HepG2 (cell line): ENCODE measurements around the gene CHRM5. TPM values are rescaled to one million over a fixed set of nuclear protein-coding genes. Genes with fewer than 3 reads are reported as not detected.

Experiments
- ATF7 ChIP-seq, 2 experiments: fragments of 450-650 bp in 1 of 2; sonication (generic) in 1 of 2; formaldehyde crosslinking in 1 of 2; IDR thresholded peaks; 2 replicates each; pipeline versions ENCODE4 v1.4.0 to v1.6.1; 2016 to 2020; ENCODE audit warnings: antibody characterized with exemption in 1 of 2, mild to moderate bottlenecking in 1 of 2, missing genetic modification reagents in 1 of 2
- BCL3 ChIP-seq: sonication (generic); formaldehyde crosslinking; IDR thresholded peaks from 2 replicates; pipeline ENCODE4 v1.5.1; 2020; ENCODE audit warnings: mild to moderate bottlenecking, missing genetic modification reagents, moderate library complexity
- BHLHE40 ChIP-seq: IDR thresholded peaks from 2 replicates; pipeline ENCODE4 v1.6.1; 2011; ENCODE audit warnings: low read length, improper control_type of control experiment
- DPF2 ChIP-seq: sonication (generic); formaldehyde crosslinking; IDR thresholded peaks from 2 replicates; pipeline ENCODE4 v1.4.0; 2020; ENCODE audit warnings: mild to moderate bottlenecking, low read depth, missing genetic modification reagents, borderline replicate concordance
- IRF2 ChIP-seq: IDR thresholded peaks from 2 replicates; pipeline ENCODE4 v1.6.1; 2018; ENCODE audit warnings: missing genetic modification reagents, missing compliant biosample characterization
- KDM2A ChIP-seq: sonication (generic); formaldehyde crosslinking; IDR thresholded peaks from 2 replicates; pipeline ENCODE4 v1.4.0; 2020; ENCODE audit warnings: low read depth, missing genetic modification reagents, borderline replicate concordance
- MXD4 ChIP-seq: IDR thresholded peaks from 2 replicates; pipeline ENCODE4 v1.6.1; 2016; ENCODE audit warnings: mild to moderate bottlenecking, missing biosample characterization, missing genetic modification reagents
- MXI1 ChIP-seq: IDR thresholded peaks from 3 replicates; pipeline ENCODE4 v1.6.1; 2012; ENCODE audit warnings: low read depth, low read length, inconsistent platforms, borderline replicate concordance
- NBN ChIP-seq: fragments of 450-650 bp; conservative IDR thresholded peaks from 2 replicates; pipeline ENCODE4 v1.6.1; 2017
- RAD51 ChIP-seq: fragments of 450-650 bp; IDR thresholded peaks from 2 replicates; pipeline ENCODE4 v1.6.1; 2016; ENCODE audit warnings: borderline replicate concordance
- SAP130 ChIP-seq: IDR thresholded peaks from 2 replicates; pipeline ENCODE4 v1.6.1; 2016; ENCODE audit warnings: low read depth
- SIN3A ChIP-seq: IDR thresholded peaks from 2 replicates; pipeline ENCODE4 v1.6.1; 2011; ENCODE audit warnings: low read depth, mild to moderate bottlenecking, control low read depth, low read length, borderline replicate concordance
- SMAD9 ChIP-seq: sonication (generic); formaldehyde crosslinking; IDR thresholded peaks from 2 replicates; pipeline ENCODE4 v1.5.1; 2020; ENCODE audit warnings: mild to moderate bottlenecking, missing genetic modification reagents
- TAF15 ChIP-seq: fragments of 200-400 bp; formaldehyde crosslinking; IDR thresholded peaks from one replicate; pipeline ENCODE4 v1.6.1; 2018; ENCODE audit warnings: mild to moderate bottlenecking, low read depth, low read length; ENCODE audit not compliant: poor library complexity, severe bottlenecking
- WIZ ChIP-seq: sonication (generic); formaldehyde crosslinking; IDR thresholded peaks from 2 replicates; pipeline ENCODE4 v1.5.1; 2020; ENCODE audit warnings: mild to moderate bottlenecking, missing genetic modification reagents
- ZFP36L2 ChIP-seq: sonication (generic); formaldehyde crosslinking; IDR thresholded peaks from 2 replicates; pipeline ENCODE4 v1.4.0; 2020; ENCODE audit warnings: missing genetic modification reagents
- ZFP90 ChIP-seq: sonication (generic); formaldehyde crosslinking; IDR thresholded peaks from 2 replicates; pipeline ENCODE4 v1.8.0; 2022; ENCODE audit warnings: missing genetic modification reagents, mild to moderate bottlenecking, inconsistent platforms, borderline replicate concordance
- ZNF143 ChIP-seq: sonication (generic); formaldehyde crosslinking; IDR thresholded peaks from 2 replicates; pipeline ENCODE4 v1.4.0; 2020; ENCODE audit warnings: missing genetic modification reagents
- ZNF367 ChIP-seq: sonication (generic); formaldehyde crosslinking; IDR thresholded peaks from 2 replicates; pipeline ENCODE4 v1.4.0; 2020; ENCODE audit warnings: missing genetic modification reagents, borderline replicate concordance
- ZNF549 ChIP-seq: sonication (generic); formaldehyde crosslinking; IDR thresholded peaks from 2 replicates; pipeline ENCODE4 v1.5.0; 2020; ENCODE audit warnings: missing genetic modification reagents
- ZNF563 ChIP-seq: sonication (generic); formaldehyde crosslinking; IDR thresholded peaks from 2 replicates; pipeline ENCODE4 v1.8.0; 2022; ENCODE audit warnings: mild to moderate bottlenecking, moderate library complexity, missing genetic modification reagents
- ZNF614 ChIP-seq: IDR thresholded peaks from 2 replicates; pipeline ENCODE4 v1.6.1; 2018; ENCODE audit warnings: missing biosample characterization, missing genetic modification reagents, inconsistent platforms, borderline replicate concordance
- ZNF652 ChIP-seq: IDR thresholded peaks from 2 replicates; pipeline ENCODE4 v1.6.1; 2016; ENCODE audit warnings: low read depth, borderline replicate concordance
- ZNF841 ChIP-seq: sonication (generic); formaldehyde crosslinking; IDR thresholded peaks from 2 replicates; pipeline ENCODE4 v1.8.1; 2023; ENCODE audit warnings: missing genetic modification reagents, borderline replicate concordance
- ZSCAN21 ChIP-seq: sonication (generic); formaldehyde crosslinking; IDR thresholded peaks from 2 replicates; pipeline ENCODE4 v1.8.0; 2022; ENCODE audit warnings: mild to moderate bottlenecking, missing genetic modification reagents, moderate library complexity, borderline replicate concordance
- polyA plus RNA-seq, 8 experiments: library from polyadenylated mRNA; depleted of rRNA in 3 of 8; stranded (reverse) in 7 of 8; unstranded in 1 of 8; fragments of >200 nt; fragmentation: Illumina TruSeq in 4 of 8; extraction: Trizol in 4 of 8; gene quantifications; 2 replicates each; pipeline versions ENCODE4 v1.2.1 to v1.2.3, GENCODE V29; 2011 to 2016; ENCODE audit warnings: low read depth in 4 of 8, missing spikeins in 1 of 8, mixed read lengths in 1 of 8; ENCODE audit not compliant: insufficient read depth in 1 of 8
- total RNA-seq, 5 experiments: library from RNA; depleted of rRNA; stranded (reverse); fragments of >200 nt; fragmentation: Illumina TruSeq; extraction: Trizol; gene quantifications; 2 replicates each; pipeline ENCODE4 v1.2.3, GENCODE V29; 2016; ENCODE audit warnings: low read depth in 1 of 5
- TF ChIP-seq, protein P1 (sequence below): sonication (generic); formaldehyde crosslinking; IDR thresholded peaks from 2 replicates; pipeline ENCODE4 v1.5.1; 2020; ENCODE audit warnings: mild to moderate bottlenecking, moderate library complexity, missing genetic modification reagents
- TF ChIP-seq, protein P2 (sequence below): sonication (generic); formaldehyde crosslinking; IDR thresholded peaks from 2 replicates; pipeline ENCODE4 v1.4.0; 2020; ENCODE audit warnings: missing genetic modification reagents

CHRM5 gene
- total and polyA plus RNA-seq, 2 of the 13 experiments (the other 11 are each of a cell fraction or from before 2014, with no cell fraction given): not detected

DNA sequence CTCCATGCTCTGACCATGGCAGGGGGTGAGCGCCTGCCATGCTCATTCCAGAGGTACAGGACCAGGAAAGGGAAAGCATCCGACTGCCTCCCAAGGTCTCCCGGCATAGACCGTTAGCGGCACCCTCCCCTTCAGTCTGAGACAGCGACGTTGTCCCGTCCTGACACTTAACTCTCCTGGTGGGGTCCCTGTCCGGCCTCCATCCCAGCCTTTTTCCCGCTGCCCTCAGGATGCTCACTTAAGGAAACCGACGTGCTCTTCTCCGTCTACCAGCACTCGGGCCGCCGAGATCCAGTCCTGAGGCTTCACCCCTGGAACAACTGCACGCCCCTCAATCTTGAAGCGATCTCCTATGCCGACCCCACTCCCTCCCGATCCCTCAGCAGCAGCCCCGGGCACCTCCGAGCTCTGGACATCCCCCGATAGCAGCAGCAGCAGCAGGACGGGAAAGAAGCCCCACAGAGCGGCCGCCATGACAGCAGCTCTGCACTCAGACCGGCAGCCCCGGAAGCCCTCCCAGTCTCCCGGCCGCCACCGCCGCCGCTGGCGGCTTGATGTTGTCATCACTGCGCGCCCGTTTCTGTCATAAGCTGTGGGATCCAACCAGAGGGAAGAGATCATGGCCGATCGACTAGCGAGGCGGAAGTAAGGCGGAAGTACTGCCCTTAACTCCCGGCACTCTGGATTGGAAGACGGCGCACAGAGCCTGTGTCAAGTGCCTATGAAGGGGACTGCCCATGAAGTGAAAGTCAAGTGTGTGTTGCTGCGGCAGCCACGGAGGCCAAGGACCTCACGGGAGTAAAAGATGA lies 133.3 kb downstream of the CHRM5 start, which contains the start of the genes EMC7 and PGBD4 (continued):
- TF ChIP-seq ZNF841 (CRISPR knock-in tag): no peak
- TF ChIP-seq DPF2 (CRISPR knock-in tag): no peak
- TF ChIP-seq, protein P1, sequence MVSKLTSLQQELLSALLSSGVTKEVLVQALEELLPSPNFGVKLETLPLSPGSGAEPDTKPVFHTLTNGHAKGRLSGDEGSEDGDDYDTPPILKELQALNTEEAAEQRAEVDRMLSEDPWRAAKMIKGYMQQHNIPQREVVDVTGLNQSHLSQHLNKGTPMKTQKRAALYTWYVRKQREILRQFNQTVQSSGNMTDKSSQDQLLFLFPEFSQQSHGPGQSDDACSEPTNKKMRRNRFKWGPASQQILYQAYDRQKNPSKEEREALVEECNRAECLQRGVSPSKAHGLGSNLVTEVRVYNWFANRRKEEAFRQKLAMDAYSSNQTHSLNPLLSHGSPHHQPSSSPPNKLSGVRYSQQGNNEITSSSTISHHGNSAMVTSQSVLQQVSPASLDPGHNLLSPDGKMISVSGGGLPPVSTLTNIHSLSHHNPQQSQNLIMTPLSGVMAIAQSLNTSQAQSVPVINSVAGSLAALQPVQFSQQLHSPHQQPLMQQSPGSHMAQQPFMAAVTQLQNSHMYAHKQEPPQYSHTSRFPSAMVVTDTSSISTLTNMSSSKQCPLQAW (CRISPR knock-in tag): peak; percentile 86
- TF ChIP-seq, protein P2, sequence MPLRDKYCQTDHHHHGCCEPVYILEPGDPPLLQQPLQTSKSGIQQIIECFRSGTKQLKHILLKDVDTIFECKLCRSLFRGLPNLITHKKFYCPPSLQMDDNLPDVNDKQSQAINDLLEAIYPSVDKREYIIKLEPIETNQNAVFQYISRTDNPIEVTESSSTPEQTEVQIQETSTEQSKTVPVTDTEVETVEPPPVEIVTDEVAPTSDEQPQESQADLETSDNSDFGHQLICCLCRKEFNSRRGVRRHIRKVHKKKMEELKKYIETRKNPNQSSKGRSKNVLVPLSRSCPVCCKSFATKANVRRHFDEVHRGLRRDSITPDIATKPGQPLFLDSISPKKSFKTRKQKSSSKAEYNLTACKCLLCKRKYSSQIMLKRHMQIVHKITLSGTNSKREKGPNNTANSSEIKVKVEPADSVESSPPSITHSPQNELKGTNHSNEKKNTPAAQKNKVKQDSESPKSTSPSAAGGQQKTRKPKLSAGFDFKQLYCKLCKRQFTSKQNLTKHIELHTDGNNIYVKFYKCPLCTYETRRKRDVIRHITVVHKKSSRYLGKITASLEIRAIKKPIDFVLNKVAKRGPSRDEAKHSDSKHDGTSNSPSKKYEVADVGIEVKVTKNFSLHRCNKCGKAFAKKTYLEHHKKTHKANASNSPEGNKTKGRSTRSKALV: no peak
- TF ChIP-seq SIN3A: peak; percentile 88; the same call in 1 of the 2 replicates
- no peak for TF ChIP-seq ZFP36L2 (CRISPR knock-in tag)
- no peak for TF ChIP-seq ZNF549 (CRISPR knock-in tag)
- TF ChIP-seq ZNF563: peak; percentile 76
- TF ChIP-seq MXD4 (CRISPR knock-in tag): peak; percentile 86
- TF ChIP-seq ATF7 (IDR thresholded peaks at IDR 0.05): no peak
- TF ChIP-seq ATF7 (CRISPR knock-in tag; IDR thresholded peaks at IDR 0.05): no peak; the same call in 1 of the 2 replicates
- TF ChIP-seq MXI1: peak; percentile 95; the same call in 2 of the 3 replicates
- peak; percentile 88 for TF ChIP-seq ZNF143
- no peak for TF ChIP-seq ZSCAN21 (CRISPR knock-in tag)
- peak; percentile 95 for TF ChIP-seq IRF2
- peak; percentile 99 for TF ChIP-seq SAP130
- peak; percentile 90 for TF ChIP-seq KDM2A
- TF ChIP-seq WIZ (CRISPR knock-in tag): no peak
- no peak for TF ChIP-seq SMAD9 (CRISPR knock-in tag)
- peak; percentile 87 for TF ChIP-seq ZNF652 (CRISPR knock-in tag)
- TF ChIP-seq TAF15: peak; percentile 54
- no peak for TF ChIP-seq BHLHE40
- no peak for TF ChIP-seq ZNF614 (CRISPR knock-in tag)
- no peak for TF ChIP-seq ZNF367 (CRISPR knock-in tag)
- TF ChIP-seq BCL3 (CRISPR knock-in tag): peak; percentile 84
- TF ChIP-seq RAD51: no peak
- TF ChIP-seq NBN: no peak
- 0 out of 2 replicates have a peak, but pooled peaks have one; percentile 70 for TF ChIP-seq ZFP90 (CRISPR knock-in tag)
